B cell (primary cell): Measurements from ENCODE around the gene PIN1. TPM values are rescaled to one million over a fixed set of nuclear protein-coding genes. Genes with fewer than 3 reads are reported as not detected.
A peak's percentile ranks its signal among the peaks of the same experiment; 100 is the strongest.

ENCODE experiments used
- ATAC-seq: fragments of 200-7000 bp; cut with Tn5 transposase; one replicate; pipeline ENCODE4 v1.10.0; 2021; ENCODE audit warnings: low read depth, mild to moderate bottlenecking, moderate number of reproducible peaks, moderate library complexity
- CTCF ChIA-PET: fragments of 350-600 bp; sonication (Branson Sonifier 250); formaldehyde crosslinking; loops from one replicate; lab custom pipeline; 2021; ENCODE audit warnings: antibody characterized with exemption, inconsistent platforms; lab: Charles Lee
- POLR2A ChIA-PET: fragments of 350-600 bp; sonication (Branson Sonifier 250); formaldehyde crosslinking; loops from one replicate; lab custom pipeline; 2021; ENCODE audit warnings: antibody characterized with exemption; lab: Charles Lee
- DNase-seq: peaks from one replicate; pipeline ENCODE4 v3.0.0; 2013
- H2AFZ ChIP-seq: 2 replicates; pipeline ENCODE4 v1.6.1; 2012; ENCODE audit warnings: mild to moderate bottlenecking, low read depth, low read length; ENCODE audit not compliant: insufficient read depth, poor library complexity, severe bottlenecking
- H3K27ac ChIP-seq, 2 donors: 1 replicate in 1 of 2; 2 replicates in 1 of 2; pipeline ENCODE4 v1.5.1; 2012 to 2013; ENCODE audit warnings: low read length in 2 of 2, mild to moderate bottlenecking in 2 of 2, moderate library complexity in 1 of 2
- H3K27me3 ChIP-seq, 4 experiments: fragments of 200-600 bp in 1 of 4; sonication (generic) in 1 of 4; replicated peaks in 1 of 4; 1 replicate in 2 of 4; 2 replicates in 2 of 4; pipeline versions ENCODE4 v1.6.1 to v1.7.0; 2013 to 2016; ENCODE audit warnings: low read length in 3 of 4, mild to moderate bottlenecking in 2 of 4, mixed read lengths in 1 of 4, moderate library complexity in 1 of 4; ENCODE audit not compliant: insufficient read depth in 4 of 4, control insufficient read depth in 3 of 4; ENCODE audit errors: control extremely low read depth in 1 of 4
- H3K36me3 ChIP-seq, 2 experiments: replicated peaks in 1 of 2; 1 replicate in 1 of 2; 2 replicates in 1 of 2; pipeline versions ENCODE4 v1.6.1 to v1.7.1; 2013; ENCODE audit warnings: low read length in 1 of 2; ENCODE audit not compliant: insufficient read depth in 2 of 2, control insufficient read depth in 1 of 2; ENCODE audit errors: control extremely low read depth in 1 of 2, extremely low read depth in 1 of 2
- H3K4me1 ChIP-seq, 2 donors: fragments of 200-600 bp in 1 of 2; sonication (generic) in 1 of 2; 1 replicate in 1 of 2; 2 replicates in 1 of 2; pipeline versions ENCODE4 v1.5.1 to v1.6.1; 2013 to 2017; ENCODE audit warnings: low read length in 2 of 2; ENCODE audit not compliant: control insufficient read depth in 2 of 2, insufficient read depth in 2 of 2
- H3K4me2 ChIP-seq: replicated peaks from 2 replicates; pipeline ENCODE3; 2012; ENCODE audit warnings: mild to moderate bottlenecking, low read depth, low read length; ENCODE audit not compliant: poor library complexity, severe bottlenecking
- H3K4me3 ChIP-seq, 5 experiments: fragments of 200-600 bp in 1 of 5; sonication (generic) in 1 of 5; 1 replicate in 3 of 5; 2 replicates in 2 of 5; pipeline versions ENCODE4 v1.5.1 to v1.7.0; 2011 to 2016; ENCODE audit warnings: low read length in 4 of 5, mild to moderate bottlenecking in 4 of 5, low read depth in 2 of 5, control low read depth in 1 of 5, moderate library complexity in 1 of 5; ENCODE audit not compliant: insufficient read depth in 1 of 5; ENCODE audit errors: control extremely low read depth in 1 of 5, extremely low read depth in 1 of 5
- H3K79me2 ChIP-seq: fragments of 200-600 bp; sonication (generic); one replicate; pipeline ENCODE4 v1.6.0; 2016; ENCODE audit warnings: low read length; ENCODE audit not compliant: control insufficient read depth, insufficient read depth
- H3K9ac ChIP-seq: fragments of 200-600 bp; sonication (generic); 2 replicates; pipeline ENCODE4 v1.6.1; 2017; ENCODE audit warnings: mild to moderate bottlenecking, low read length, moderate library complexity
- H3K9me3 ChIP-seq, 3 donors: one replicate each; pipeline versions ENCODE4 v1.6.1 to v1.7.1; 2013; ENCODE audit warnings: low read length in 2 of 3; ENCODE audit not compliant: control insufficient read depth in 2 of 3, insufficient read depth in 1 of 3; ENCODE audit errors: control extremely low read depth in 1 of 3
- H4K20me1 ChIP-seq: 2 replicates; pipeline ENCODE4 v1.6.0; 2012; ENCODE audit warnings: mild to moderate bottlenecking, low read length; ENCODE audit not compliant: insufficient read depth, control insufficient read depth, poor library complexity, severe bottlenecking
- H3K27ac Mint-ChIP-seq: one replicate; pipeline ENCODE4 v1.8.0; 2021; ENCODE audit warnings: mixed read lengths
- H3K27me3 Mint-ChIP-seq: one replicate; pipeline ENCODE4 v1.8.0; 2021; ENCODE audit warnings: mixed read lengths
- H3K4me1 Mint-ChIP-seq: one replicate; pipeline ENCODE4 v1.8.0; 2021; ENCODE audit warnings: mixed read lengths
- H3K4me3 Mint-ChIP-seq: one replicate; pipeline ENCODE4 v1.8.0; 2021; ENCODE audit warnings: mixed read lengths
- H3K9me3 Mint-ChIP-seq: one replicate; pipeline ENCODE4 v1.8.0; 2022; ENCODE audit warnings: mixed read lengths; ENCODE audit not compliant: insufficient read depth
- CTCF ChIP-seq: fragments of 200-600 bp; IDR thresholded peaks from one replicate; pipeline ENCODE4 v1.8.0; 2022; ENCODE audit warnings: antibody characterized with exemption, mild to moderate bottlenecking
- EZH2 ChIP-seq: IDR thresholded peaks from 2 replicates; pipeline ENCODE4 v1.6.1; 2012; ENCODE audit warnings: borderline replicate concordance, low read depth, mild to moderate bottlenecking, moderate library complexity, low read length; ENCODE audit not compliant: insufficient read depth, poor library complexity, severe bottlenecking
- WGBS: methylation state at CpG from one replicate; pipeline ENCODE4 v1.1.5; 2013; ENCODE audit warnings: missing lambda C conversion rate; ENCODE audit not compliant: insufficient coverage; 5-methylcytosine and 5-hydroxymethylcytosine counted together
- intact Hi-C: fragments of 100-400 bp; cut with micrococcal nuclease; formaldehyde crosslinking; loops from one replicate; pipeline ENCODE4 v1.10.0; 2022
- polyA plus RNA-seq: library from polyadenylated mRNA; depleted of rRNA; stranded (reverse); fragments of >200 nt; gene quantifications from 2 replicates; pipeline ENCODE4 v1.2.3, GENCODE V29; 2012
- total RNA-seq, 2 donors: library from RNA; stranded (reverse); fragments of 120-200 nt in 1 of 2; gene quantifications; 1 replicate in 1 of 2; 2 replicates in 1 of 2; pipeline versions ENCODE4 v1.2.3 to v1.2.4, GENCODE V29; 2013 to 2022

Gene PIN1
- total and polyA plus RNA-seq, 2 donors (not counting 1 experiment from before 2014, with no cell fraction given): 58.9 to 99.0 TPM

DNA sequence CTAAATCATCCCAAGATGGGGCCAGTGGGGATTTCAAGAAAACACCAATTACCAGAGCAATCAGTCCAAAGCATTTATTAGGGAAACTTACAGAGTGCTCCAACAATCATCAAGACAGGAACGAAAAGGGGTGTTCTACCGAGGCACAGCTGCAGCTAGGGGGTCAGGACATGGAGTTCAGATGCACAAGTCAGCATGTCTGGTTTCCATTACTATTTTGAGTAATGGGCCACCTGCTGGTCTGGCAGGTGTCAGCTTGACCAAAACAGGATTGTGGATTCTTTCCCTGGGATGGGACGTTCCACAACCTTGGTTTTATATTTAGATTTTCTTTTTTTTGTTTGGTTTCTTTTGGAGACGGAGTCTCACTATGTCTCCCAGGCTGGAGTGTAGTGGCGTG, 11.3 kb upstream of the PIN1 start:
- intact Hi-C loops: no loop called here
- no peak overlapping the region for H3K4me3 ChIP-seq
- H3K27ac ChIP-seq: no peak overlapping the region
- no peak for DNase-seq
- no peak overlapping the region for H3K4me2 ChIP-seq
- H3K36me3 ChIP-seq: no peaks in the 10 kb centered on the region
- no peak overlapping the region for H3K9ac ChIP-seq
- H4K20me1 ChIP-seq: peaks cover 11% of the 10 kb centered on the region
- H3K4me3 Mint-ChIP-seq: peak overlapping the region; percentile 23
- TF ChIP-seq CTCF (no peak), EZH2 (no peak)
- peaks cover 15 to 25% of the 10 kb centered on the region in 2 donors for H3K4me1 ChIP-seq
- no peaks in the 10 kb centered on the region for H3K27me3 ChIP-seq
- no peak overlapping the region for H3K27ac Mint-ChIP-seq
- H3K4me1 Mint-ChIP-seq: peaks cover 31% of the 10 kb centered on the region
- ChIA-PET POLR2A (no interaction called here), CTCF (interaction anchor here (0.5 kb wide), 1 partner anchor 615 kb away, joined by 3 read pairs; no protein-coding TSS in a partner anchor)
- H3K79me2 ChIP-seq: peaks cover 34% of the 10 kb centered on the region
- WGBS: 94% methylated on average over 3 of the region's 5 CpGs
- no peaks in the 10 kb centered on the region for H3K27me3 Mint-ChIP-seq
- ATAC-seq: no peak
- no peaks in the 10 kb centered on the region for H3K9me3 ChIP-seq
- H3K9me3 Mint-ChIP-seq: no peaks in the 10 kb centered on the region
- no peak overlapping the region for H2AFZ ChIP-seq
